AG04449 (cell line): Measurements from ENCODE around the gene INTS6.

ENCODE experiments used
- CTCF ChIA-PET: fragments of 350-600 bp; formaldehyde crosslinking; extraction: SDS; loops from one replicate; lab custom pipeline; 2021; ENCODE audit warnings: antibody characterized with exemption; lab: Yijun Ruan, JAX
- POLR2A ChIA-PET: fragments of 400-600, 350-600 bp; formaldehyde crosslinking; extraction: SDS; loops from one replicate; lab custom pipeline; 2020; ENCODE audit warnings: antibody characterized with exemption, inconsistent platforms; lab: Yijun Ruan, JAX
- DNase-seq: peaks from one replicate; pipeline ENCODE4 v3.0.0-alpha.2; 2010; ENCODE audit warnings: low read depth, low spot score
- H3K4me3 ChIP-seq: 2 replicates; pipeline ENCODE4 v1.5.1; 2011; ENCODE audit warnings: low read depth, mild to moderate bottlenecking, control low read depth, low read length
- TF ChIP-seq, protein P1 (sequence below): IDR thresholded peaks from one replicate; pipeline ENCODE4 v1.5.1; 2011; ENCODE audit warnings: mild to moderate bottlenecking, moderate library complexity, low read length, control low read depth, inconsistent platforms; ENCODE audit not compliant: insufficient read depth; ENCODE audit errors: missing control alignments

The INTS6 gene

GRCh38 chr13:51452361-51453206, at the start of gene INTS6:
Gene INTS6, minus strand, starts transcription at chr13:51453036. Its CDS starts 511 bp downstream, at chr13:51452525.
- ChIA-PET CTCF (interaction anchor here (0.9 to 2.5 kb wide), 3 partner anchors 162 to 345 kb away, joined by 3 to 11 read pairs (median 4); no protein-coding TSS in a partner anchor), POLR2A (interaction anchor here (0.5 to 2.1 kb wide), 68 partner anchors 10 to 895 kb away, joined by 3 to 46 read pairs (median 5); no protein-coding TSS in a partner anchor)
- TF ChIP-seq, protein P1, sequence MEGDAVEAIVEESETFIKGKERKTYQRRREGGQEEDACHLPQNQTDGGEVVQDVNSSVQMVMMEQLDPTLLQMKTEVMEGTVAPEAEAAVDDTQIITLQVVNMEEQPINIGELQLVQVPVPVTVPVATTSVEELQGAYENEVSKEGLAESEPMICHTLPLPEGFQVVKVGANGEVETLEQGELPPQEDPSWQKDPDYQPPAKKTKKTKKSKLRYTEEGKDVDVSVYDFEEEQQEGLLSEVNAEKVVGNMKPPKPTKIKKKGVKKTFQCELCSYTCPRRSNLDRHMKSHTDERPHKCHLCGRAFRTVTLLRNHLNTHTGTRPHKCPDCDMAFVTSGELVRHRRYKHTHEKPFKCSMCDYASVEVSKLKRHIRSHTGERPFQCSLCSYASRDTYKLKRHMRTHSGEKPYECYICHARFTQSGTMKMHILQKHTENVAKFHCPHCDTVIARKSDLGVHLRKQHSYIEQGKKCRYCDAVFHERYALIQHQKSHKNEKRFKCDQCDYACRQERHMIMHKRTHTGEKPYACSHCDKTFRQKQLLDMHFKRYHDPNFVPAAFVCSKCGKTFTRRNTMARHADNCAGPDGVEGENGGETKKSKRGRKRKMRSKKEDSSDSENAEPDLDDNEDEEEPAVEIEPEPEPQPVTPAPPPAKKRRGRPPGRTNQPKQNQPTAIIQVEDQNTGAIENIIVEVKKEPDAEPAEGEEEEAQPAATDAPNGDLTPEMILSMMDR, result no peak
- peak; percentile 97 for DNase-seq
- H3K4me3 ChIP-seq, result peak within 1 kb of the TSS; percentile 78

DNA sequence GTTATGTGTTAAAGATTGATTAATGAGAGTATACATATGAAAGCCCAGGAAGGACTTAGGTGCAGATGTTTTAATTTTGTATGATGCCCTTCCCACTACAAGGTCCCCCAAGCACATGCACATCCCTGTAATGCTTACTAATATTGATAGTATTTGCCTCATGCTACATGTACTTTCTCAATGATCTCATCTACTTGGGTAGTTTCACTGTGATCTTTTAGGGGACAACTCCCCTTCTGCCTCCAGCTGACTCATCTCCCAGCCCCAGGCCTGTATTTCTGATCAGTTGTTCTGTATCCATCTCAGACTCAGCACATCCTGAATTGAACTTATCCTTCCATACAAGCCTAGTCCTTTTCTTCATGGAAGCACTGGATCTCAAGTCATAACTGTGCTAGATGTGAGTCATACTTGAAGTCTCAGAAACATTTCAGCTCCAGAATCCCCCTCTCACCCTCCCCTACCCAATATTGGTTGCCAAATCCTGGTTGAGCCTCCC, 49.4 kb upstream of the INTS6 start:
- POLR2A ChIA-PET, result interaction anchor here (1.4 kb wide), 1 partner anchor 49 kb away, joined by 4 read pairs; the partner anchor contains the start of gene INTS6
- no peak for DNase-seq
- TF ChIP-seq, protein P1, result no peak
- H3K4me3 ChIP-seq, result no peak overlapping the region
- CTCF ChIA-PET, result no interaction called here

DNA sequence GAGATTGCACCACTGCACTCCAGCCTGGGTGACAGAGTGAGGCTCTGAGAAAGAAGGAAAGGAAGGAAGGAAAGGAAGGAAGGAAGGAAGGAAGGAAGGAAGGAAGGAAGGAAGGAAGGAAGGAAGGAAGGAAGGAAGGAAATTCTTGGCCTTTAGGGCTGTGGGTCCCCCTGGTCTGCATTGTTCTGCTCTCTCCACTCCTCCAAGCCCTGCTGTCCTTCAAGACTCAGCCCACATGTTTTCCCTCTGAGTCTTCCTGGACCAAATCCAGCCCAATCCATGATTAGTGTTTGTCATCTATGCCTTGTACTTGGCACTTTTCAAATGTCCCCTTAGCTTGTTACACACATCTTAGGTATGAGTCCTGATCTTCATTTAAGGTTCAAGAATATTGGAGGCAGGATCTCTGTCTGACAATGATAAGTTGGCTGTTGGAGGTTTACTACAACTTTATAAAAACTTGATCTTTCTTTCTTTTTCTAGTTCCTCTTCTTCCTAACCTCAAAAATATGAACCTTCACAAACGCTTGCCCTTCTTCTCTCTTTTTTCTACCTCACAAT, 48.8 kb upstream of the INTS6 start:
- POLR2A ChIA-PET, result interaction anchor here (1.4 kb wide), 1 partner anchor 49 kb away, joined by 4 read pairs; the partner anchor contains the start of gene INTS6
- TF ChIP-seq, protein P1, result no peak
- CTCF ChIA-PET, result no interaction called here
- no peak for DNase-seq
- H3K4me3 ChIP-seq, result no peak overlapping the region

DNA sequence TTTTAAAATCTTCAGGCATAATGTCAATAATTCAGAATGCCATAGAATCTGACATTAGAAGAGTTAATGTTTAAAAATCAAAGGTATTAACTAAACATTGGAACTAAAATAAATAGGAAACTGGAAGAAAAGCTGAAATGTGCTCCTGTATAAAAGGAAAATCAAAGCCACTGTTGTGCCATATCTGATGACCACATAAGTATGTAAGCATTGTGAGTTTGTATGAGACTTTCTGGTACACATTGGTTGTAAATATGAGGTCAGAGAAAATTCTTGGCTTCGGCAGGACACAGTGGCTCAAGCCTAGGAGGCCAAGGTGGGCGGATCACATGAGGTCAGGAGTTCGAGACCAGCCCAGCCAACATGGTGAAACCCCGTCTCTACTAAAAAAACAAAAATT, 48.3 kb upstream of the INTS6 start:
- no peak for DNase-seq
- TF ChIP-seq, protein P1, result no peak
- CTCF ChIA-PET, result no interaction called here
- H3K4me3 ChIP-seq, result no peak overlapping the region
- POLR2A ChIA-PET, result interaction anchor here (1.4 kb wide), 1 partner anchor 48 kb away, joined by 4 read pairs; the partner anchor contains the start of gene INTS6

DNA sequence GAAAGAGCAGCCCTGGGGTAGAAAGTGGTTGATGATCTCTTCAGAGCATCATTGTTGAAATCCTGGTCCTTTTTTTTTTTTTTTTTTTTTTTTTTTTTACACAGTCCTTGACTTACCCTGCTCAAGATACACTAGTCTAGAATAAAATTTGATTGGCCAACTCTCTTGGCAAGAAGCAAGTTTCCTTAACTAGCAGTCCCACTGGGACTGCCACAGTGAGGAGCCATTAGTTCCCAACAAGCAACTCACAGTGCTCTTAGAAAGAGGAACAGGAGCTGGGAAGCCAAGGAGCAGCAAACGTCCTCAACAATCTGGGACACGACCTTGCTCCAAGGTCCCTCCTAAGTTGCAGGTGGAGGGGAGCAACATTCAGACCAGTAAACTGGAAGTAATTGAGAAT, 47.9 kb upstream of the INTS6 start:
- ChIA-PET CTCF (no interaction called here), POLR2A (interaction anchor here (1.4 kb wide), 1 partner anchor 48 kb away, joined by 4 read pairs; the partner anchor contains the start of gene INTS6)
- H3K4me3 ChIP-seq, result no peak overlapping the region
- DNase-seq, result no peak
- TF ChIP-seq, protein P1, result no peak
